Osteoblast (primary cell): ENCODE data around the gene QRICH1. TPM values are rescaled to one million over a fixed set of nuclear protein-coding genes. Genes with fewer than 3 reads are reported as not detected.

Source experiments
- DNase-seq: peaks from one replicate; pipeline ENCODE4 v3.0.0; 2011; ENCODE audit warnings: low spot score, mixed read lengths; ENCODE audit not compliant: insufficient read length; ENCODE audit errors: missing footprints
- H2AFZ ChIP-seq: 2 replicates; pipeline ENCODE4 v1.6.0; 2011; ENCODE audit warnings: mild to moderate bottlenecking, low read length
- H3K27ac ChIP-seq: 2 replicates; pipeline ENCODE4 v1.5.1; 2011; ENCODE audit warnings: mild to moderate bottlenecking, low read depth, low read length, moderate library complexity
- H3K27me3 ChIP-seq: 2 replicates; pipeline ENCODE4 v1.6.0; 2012; ENCODE audit warnings: mild to moderate bottlenecking, control low read depth, inconsistent platforms, low read length, moderate library complexity; ENCODE audit not compliant: insufficient read depth
- H3K36me3 ChIP-seq: 2 replicates; pipeline ENCODE4 v1.5.1; 2011; ENCODE audit warnings: mild to moderate bottlenecking, low read length, control low read depth, moderate library complexity; ENCODE audit not compliant: insufficient read depth
- H3K4me1 ChIP-seq: 2 replicates; pipeline ENCODE4 v1.5.1; 2011; ENCODE audit warnings: mild to moderate bottlenecking, low read length, control low read depth, moderate library complexity; ENCODE audit not compliant: insufficient read depth
- H3K4me2 ChIP-seq: 2 replicates; pipeline ENCODE4 v1.6.0; 2011; ENCODE audit warnings: mild to moderate bottlenecking, low read length; ENCODE audit not compliant: insufficient read depth
- H3K4me3 ChIP-seq: fragments of 200-600 bp; sonication (generic); 3 replicates; pipeline ENCODE4 v1.5.1; 2012; ENCODE audit warnings: mild to moderate bottlenecking, low read length, inconsistent platforms; ENCODE audit not compliant: insufficient read depth
- H3K79me2 ChIP-seq: 2 replicates; pipeline ENCODE4 v1.6.0; 2012; ENCODE audit warnings: mild to moderate bottlenecking, low read length, control low read depth, inconsistent platforms; ENCODE audit not compliant: insufficient read depth
- H3K9me3 ChIP-seq: 2 replicates; pipeline ENCODE4 v1.5.1; 2011; ENCODE audit warnings: low read depth, low read length, control low read depth
- H4K20me1 ChIP-seq: 2 replicates; pipeline ENCODE4 v1.6.0; 2012; ENCODE audit warnings: mild to moderate bottlenecking, low read length, control low read depth; ENCODE audit not compliant: insufficient read depth
- total RNA-seq: library from RNA; depleted of rRNA; stranded (reverse); fragments of >200 nt; gene quantifications from 2 replicates; pipeline ENCODE4 v1.2.3, GENCODE V29; 2012
- TF ChIP-seq, protein P1 (sequence below): IDR thresholded peaks from 2 replicates; pipeline ENCODE4 v1.5.1; 2011; ENCODE audit warnings: mild to moderate bottlenecking, low read depth, low read length, moderate library complexity; ENCODE audit errors: extremely low read depth

Gene QRICH1
- total RNA-seq, 1 donor: 167 TPM

GRCh38 chr3:49132073-49132436, 38.2 kb upstream of the QRICH1 start:
- Histone ChIP-seq H3K79me2 (peaks cover 44% of the 10 kb centered on the region), H4K20me1 (peaks cover 26% of the 10 kb centered on the region), H2AFZ (peak overlapping the region; percentile 99), H3K9me3 (no peaks in the 10 kb centered on the region), H3K36me3 (peaks cover 45% of the 10 kb centered on the region), H3K27ac (peak overlapping the region; percentile 88), H3K27me3 (no peaks in the 10 kb centered on the region), H3K4me1 (peaks cover 16% of the 10 kb centered on the region), H3K4me3 (peak overlapping the region; percentile 99), H3K4me2 (peak overlapping the region; percentile 99)
- TF ChIP-seq, protein P1, sequence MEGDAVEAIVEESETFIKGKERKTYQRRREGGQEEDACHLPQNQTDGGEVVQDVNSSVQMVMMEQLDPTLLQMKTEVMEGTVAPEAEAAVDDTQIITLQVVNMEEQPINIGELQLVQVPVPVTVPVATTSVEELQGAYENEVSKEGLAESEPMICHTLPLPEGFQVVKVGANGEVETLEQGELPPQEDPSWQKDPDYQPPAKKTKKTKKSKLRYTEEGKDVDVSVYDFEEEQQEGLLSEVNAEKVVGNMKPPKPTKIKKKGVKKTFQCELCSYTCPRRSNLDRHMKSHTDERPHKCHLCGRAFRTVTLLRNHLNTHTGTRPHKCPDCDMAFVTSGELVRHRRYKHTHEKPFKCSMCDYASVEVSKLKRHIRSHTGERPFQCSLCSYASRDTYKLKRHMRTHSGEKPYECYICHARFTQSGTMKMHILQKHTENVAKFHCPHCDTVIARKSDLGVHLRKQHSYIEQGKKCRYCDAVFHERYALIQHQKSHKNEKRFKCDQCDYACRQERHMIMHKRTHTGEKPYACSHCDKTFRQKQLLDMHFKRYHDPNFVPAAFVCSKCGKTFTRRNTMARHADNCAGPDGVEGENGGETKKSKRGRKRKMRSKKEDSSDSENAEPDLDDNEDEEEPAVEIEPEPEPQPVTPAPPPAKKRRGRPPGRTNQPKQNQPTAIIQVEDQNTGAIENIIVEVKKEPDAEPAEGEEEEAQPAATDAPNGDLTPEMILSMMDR: no peak
- DNase-seq: no peak

GRCh38 chr3:49131576-49131975, 37.7 kb upstream of the QRICH1 start:
- Histone ChIP-seq H3K4me3 (peak overlapping the region; percentile 99), H3K27me3 (no peaks in the 10 kb centered on the region), H3K36me3 (peaks cover 49% of the 10 kb centered on the region), H2AFZ (no peak overlapping the region), H3K79me2 (peaks cover 44% of the 10 kb centered on the region), H3K4me1 (peaks cover 16% of the 10 kb centered on the region), H3K9me3 (no peaks in the 10 kb centered on the region), H3K4me2 (peak overlapping the region; percentile 99), H4K20me1 (peaks cover 26% of the 10 kb centered on the region), H3K27ac (peak overlapping the region; percentile 88)
- TF ChIP-seq, protein P1: no peak
- peak; percentile 58 for DNase-seq

GRCh38 chr3:49131040-49131439, 37.2 kb upstream of the QRICH1 start:
- no peak overlapping the region for H3K27ac ChIP-seq
- peaks cover 55% of the 10 kb centered on the region for H3K36me3 ChIP-seq
- H3K27me3 ChIP-seq: no peaks in the 10 kb centered on the region
- peaks cover 26% of the 10 kb centered on the region for H4K20me1 ChIP-seq
- H3K4me2 ChIP-seq: no peak overlapping the region
- H2AFZ ChIP-seq: no peak overlapping the region
- TF ChIP-seq, protein P1: no peak
- peaks cover 44% of the 10 kb centered on the region for H3K79me2 ChIP-seq
- H3K4me3 ChIP-seq: no peak overlapping the region
- DNase-seq: peak; percentile 58
- no peaks in the 10 kb centered on the region for H3K9me3 ChIP-seq
- peaks cover 16% of the 10 kb centered on the region for H3K4me1 ChIP-seq

- Histone ChIP-seq H3K4me1 (no peaks in the 10 kb centered on the region), H3K4me3 (no peak overlapping the region), H3K27me3 (no peaks in the 10 kb centered on the region), H4K20me1 (peaks cover 15% of the 10 kb centered on the region), H3K4me2 (no peak overlapping the region), H3K79me2 (peaks cover 20% of the 10 kb centered on the region), H3K9me3 (no peaks in the 10 kb centered on the region), H3K27ac (no peak overlapping the region), H2AFZ (no peak overlapping the region), H3K36me3 (peaks cover 86% of the 10 kb centered on the region)
- TF ChIP-seq, protein P1: no peak
- DNase-seq: peak; percentile 89
Measured at GRCh38 chr3:49124991-49125670, 31.3 kb upstream of the QRICH1 start.
